GM19238 (cell line): ENCODE results near the gene FGGY.
"Not testable (repeated sequence)": the region's sequence is repeated elsewhere in the genome, so short reads cannot be mapped to it uniquely, and the experiment has no call there.

Source experiments
- DNase-seq: peaks from one replicate; pipeline ENCODE4 v3.0.0; 2011; ENCODE audit warnings: low spot score; ENCODE audit not compliant: insufficient read length

The FGGY gene

DNA sequence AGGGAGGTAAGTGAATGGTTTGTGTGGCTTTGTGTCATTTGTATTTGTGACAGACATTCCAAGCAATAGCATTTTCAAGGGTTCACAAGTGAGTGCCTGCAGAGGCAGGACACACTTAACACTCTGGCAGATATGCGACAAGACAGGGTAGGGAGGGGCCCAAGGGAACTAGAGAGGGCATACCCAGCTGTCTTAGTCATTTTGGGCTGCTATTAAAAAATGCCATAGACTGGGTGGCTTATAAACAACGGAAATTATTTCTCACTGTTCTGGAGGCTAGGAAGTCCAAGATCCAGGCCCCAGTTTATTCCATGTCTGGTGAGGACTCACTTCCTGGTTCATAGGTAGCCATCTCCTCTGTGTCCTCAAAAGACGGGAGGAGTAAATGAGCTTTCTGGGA, 137.4 kb downstream of the FGGY start:
- no peak for DNase-seq

DNA sequence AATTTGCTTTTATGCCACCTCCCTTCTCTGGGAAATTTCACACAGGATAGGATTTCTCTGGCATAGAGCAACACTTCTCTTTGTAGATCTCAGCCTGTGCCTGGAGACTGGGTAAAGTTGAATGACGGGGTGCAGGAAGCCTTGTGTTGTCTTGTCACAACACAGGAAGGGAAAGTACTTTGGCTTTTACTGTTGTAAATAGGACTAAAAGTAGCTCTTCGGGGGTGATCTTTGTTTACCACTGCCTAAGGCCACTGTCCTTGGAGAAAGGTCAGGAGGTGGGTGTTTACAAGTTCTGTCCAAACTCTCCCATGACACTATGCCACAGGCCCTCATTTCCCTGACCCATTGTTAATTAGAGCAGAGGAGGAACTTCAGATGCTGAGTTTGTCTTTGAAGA, 139.7 kb downstream of the FGGY start:
- no peak for DNase-seq

DNA sequence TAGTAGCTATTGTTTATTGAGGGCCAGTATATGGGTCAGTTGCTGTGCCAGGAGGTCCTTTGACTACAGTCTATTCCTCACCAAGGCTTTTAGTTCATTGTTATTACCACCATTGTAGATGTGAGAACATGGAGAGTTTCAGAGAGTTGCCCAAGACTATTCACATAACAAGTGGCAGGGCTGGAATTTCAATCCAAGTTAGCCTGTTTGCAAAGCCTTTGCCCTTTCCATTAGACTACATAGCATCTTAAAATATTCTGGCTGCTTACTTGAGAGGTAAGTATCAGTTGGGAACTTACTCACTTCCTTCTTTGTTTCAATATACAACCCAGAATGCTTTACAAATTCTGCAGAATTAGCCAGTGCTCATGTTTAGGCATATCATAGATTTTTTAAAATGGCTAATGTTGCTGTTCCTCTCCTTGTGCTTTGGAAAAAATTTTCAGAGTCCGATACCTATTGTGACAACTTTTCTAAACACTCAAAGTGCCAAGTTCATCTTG, 141.2 kb downstream of the FGGY start:
- DNase-seq, result no peak

DNA sequence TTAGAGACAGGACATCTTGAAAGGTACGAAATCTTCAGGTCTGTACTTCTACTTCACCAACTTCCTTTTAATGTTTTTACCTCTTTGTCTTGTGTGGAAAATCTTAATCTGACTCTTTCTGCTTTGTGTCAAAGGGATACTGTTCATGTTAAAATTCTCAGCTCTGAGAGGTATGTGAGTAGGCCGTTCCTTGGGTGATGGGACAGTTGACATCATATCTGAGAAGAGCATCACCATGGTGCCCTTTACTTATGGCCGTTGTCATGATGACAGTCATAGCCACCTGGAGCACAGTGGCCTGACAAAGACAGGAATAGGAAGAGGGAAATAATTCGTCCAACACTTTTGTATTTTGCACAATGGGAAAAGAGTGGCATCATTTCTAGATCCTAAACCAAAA, 145.6 kb downstream of the FGGY start:
- DNase-seq, result no peak

DNA sequence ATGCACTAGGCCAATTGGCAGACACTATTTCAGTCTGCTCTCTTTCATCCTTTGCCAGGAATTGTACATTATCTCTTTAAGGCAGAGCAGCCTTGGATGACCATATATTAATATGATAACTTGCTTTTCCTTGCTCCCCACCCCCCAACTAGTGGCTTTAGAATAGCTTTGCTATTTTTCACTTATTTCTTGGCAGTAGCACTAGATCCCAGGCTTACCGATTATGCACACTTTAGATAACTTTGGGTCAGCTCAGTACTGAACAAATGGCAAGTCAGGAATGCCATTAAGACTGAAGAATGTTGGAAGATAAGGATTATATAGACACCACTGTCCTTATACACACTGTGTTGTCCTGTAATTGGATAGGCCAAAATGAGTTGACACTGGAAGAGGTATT, 146.4 kb downstream of the FGGY start:
- no peak for DNase-seq

DNA sequence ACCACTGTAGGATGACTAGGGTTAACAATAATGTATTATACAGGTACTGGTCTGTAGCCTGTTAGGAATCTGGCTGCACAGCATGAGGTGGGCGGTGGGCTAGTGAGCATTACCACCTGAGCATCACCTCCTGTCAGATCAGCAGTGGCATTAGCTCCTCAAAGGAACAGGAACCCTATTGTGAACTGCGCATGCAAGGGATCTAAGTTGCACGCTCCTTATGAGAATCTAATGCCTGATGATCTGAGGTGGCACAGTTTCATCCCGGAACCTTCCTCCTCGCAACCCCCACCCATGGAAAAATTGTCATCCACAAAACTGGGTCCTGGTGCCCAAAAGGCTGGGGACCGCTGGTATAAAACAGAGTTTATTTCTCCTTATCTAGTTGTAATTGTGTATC, 147.6 kb downstream of the FGGY start:
- DNase-seq, result no peak

DNA sequence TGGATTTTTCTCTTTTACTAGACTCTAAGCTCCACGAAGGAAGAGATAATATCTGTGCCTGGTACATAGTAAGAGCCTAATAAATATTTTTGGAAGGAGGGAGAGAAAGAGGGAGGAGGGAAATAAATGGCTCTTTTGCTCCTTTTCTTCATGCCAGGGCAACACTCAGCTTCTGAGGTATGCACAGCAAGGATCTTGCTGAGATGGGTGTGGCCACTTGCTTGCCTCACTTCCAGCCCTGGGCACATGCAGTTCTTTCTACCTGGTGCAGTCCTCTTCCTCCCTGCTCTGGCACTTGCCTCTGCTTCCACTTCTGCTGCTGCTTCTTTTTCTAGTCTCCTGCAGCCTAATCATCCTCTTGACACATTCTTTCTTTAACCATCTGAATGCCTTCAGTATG, 148.1 kb downstream of the FGGY start:
- DNase-seq, result no peak

DNA sequence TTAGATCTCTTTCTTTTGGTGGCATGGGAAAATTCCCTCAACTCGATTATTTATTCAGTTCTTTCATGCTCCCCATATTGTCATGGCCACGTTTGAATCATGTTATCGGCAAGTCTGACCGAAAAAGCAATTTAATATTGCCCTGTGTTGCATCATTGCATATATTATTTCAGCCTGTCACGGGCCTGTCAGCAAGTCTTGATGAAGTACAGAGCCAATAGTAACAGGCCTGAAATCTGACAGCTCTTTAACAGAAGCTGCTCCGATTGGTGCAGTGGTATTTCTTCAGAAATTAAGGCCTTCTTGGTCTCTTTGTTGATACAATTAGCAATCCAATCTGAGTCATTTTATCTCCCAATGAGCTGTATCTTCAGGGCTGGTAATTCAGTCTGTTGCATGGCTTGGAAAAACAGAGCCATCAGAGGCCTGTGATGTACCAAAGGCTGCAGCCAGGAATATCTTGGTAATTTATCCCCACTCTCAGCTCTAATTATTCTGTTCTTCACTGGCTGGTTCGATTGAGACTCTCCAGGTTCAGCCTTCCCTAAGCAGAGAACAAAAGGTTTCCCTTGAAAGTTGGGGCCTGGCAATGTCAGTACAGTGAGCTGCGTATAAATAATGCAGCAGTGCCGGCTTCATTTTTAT, 149.5 kb downstream of the FGGY start:
- no peak for DNase-seq

DNA sequence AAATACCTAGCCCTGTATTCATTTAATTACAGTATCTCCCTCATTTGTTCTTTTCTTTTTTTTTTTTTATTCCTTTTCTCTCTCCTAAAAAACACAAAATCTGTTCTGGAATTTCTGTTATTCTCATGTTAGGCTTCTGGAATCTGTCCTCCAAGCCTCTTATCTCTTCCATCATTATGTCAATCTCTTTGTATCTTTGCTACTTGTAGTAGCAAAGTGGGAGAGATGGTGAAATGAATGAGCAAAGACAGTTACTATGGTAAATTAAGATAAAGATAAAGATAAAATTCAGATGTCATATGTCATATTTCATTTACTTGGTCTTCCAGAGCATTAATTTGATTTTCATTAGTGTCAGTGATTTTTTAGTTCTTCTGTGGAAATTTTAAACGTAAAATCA, 155.1 kb downstream of the FGGY start:
- no peak for DNase-seq

DNA sequence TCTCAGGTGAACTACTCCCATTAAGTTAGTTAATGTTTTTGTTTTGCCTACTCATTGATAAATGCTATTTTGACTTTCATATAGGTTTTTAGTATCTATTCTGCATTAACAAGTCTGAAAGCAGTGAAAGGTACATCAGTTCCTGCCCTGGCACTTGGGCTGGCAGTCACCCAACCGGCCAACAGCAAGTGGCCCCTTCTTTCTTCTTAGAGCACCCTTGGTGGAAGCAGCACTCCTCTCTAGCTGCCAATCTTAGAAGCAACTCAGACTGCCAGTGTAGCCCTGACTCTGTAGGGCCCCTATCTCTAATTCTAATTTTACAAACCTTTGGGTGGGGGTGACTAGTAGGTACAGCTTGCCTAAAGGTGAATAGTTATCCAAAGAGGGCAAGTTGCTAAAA, 155.7 kb downstream of the FGGY start:
- no peak for DNase-seq

DNA sequence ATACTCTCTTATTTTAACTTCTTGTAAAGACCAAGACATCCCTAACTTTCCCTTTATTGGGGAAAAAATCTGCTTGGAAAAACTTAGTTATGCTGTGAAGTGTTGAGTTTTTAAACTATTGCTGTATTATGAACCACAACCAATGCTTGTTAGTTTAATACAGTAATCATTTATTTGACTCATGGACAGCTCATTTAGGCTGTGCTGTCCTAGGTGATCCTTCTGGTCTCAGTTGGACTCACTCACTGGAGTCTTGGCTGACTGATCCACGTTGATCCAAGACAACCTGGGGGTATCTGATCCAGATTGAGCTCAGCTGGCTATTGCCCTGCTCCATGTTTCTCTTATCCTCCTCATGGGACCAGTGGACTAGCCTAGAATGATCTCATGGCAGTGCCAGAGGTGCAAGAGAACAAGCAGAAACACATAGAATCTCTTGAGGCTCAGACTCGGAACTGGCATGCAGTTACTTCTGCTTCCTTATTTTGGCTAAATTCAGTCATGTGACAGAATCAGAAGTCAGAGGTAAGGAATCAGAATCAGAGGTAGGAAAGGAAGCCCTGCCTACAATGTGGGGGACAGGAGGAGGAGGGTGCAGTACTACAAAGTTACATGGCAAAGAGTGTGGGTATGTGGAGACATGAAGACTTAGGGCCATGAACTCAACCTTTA, 156.5 kb downstream of the FGGY start:
- DNase-seq, result no peak

DNA sequence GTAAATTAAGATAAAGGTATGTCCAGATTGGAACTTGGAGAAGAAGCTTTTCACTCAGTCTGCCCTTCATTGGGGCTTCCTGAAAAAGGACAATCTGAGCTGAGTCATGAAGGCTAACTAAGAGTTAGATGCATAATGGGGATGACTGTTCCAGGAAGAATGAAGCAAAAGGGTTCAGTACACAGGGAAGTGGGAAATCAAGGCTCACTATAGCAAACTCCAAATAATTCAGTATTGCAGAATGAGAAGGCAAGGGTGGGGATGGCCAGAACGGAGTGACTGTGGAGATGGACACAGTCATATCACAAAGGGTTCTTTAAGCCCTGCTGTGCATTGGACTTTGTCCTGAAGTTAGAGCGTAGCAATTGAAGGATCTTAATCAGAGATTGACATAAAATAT, 158.3 kb downstream of the FGGY start:
- DNase-seq, result no peak

DNA sequence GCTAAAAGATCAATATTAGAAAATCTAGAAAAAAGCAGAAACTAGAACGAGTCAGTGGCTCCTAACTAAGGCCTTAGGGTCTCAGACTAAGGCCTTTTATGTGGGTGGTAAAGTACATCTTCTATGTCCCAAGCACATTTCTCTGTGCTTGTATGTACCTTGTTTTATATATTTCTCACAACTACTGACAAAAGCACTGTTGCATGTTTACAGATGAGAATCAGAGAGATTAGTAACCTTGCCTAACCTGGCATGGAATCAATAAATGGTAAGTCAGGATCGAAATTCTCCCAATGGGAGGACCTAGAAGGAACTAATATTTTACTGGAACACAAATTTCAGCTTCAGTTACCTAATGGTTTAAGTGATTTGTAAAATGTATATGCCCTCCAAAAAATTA, 160.9 kb downstream of the FGGY start:
- DNase-seq, result no peak

DNA sequence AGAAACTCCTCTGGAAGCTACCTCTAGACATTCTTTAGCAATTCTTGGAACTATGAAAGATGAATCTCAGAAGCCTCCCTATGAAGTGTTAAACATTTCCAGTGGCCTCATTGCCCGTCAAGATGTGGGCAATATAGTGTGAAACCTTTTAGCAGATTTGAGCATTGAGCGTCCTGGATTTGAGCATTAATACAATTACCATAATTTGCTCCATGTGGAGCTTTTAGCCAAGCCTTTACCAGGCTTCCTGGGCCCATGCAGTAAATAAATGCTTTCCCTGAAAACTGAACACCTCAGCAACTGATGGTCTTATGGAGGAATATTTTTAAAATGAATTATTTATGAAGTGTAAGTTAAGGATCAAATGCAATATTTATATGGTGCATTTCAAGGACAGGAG, 162.0 kb downstream of the FGGY start:
- DNase-seq, result no peak

DNA sequence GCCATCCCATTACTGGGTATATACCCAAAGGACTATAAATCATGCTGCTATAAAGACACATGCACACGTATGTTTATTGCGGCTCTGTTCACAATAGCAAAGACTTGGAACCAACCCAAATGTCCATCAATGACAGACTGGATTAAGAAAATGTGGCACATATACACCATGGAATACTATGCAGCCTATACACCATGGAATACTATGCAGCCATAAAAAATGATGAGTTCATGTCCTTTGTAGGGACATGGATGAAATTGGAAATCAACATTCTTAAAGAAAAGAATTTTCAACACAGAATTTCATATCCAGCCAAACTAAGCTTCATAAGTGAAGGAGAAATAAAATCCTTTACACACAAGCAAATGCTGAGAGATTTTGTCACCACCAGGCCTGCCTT, 166.0 kb downstream of the FGGY start:
- not testable (repeated sequence) for DNase-seq

DNA sequence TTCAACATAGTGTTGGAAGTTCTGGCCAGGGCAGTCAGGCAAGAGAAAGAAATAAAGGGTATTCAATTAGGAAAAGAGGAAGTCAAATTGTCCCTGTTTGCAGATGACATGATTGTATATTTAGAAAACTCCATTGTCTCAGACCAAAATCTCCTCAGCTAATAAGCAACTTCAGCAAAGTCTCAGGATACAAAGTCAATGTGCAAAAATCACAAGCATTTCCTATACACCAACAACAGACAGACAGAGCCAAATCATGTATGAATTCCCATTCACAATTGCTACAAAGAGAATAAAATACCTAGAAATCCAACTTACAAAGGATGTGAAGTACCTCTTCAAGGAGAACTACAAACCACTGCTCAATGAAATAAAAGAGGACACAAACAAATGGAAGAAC, 168.6 kb downstream of the FGGY start:
- DNase-seq, result not testable (repeated sequence)

DNA sequence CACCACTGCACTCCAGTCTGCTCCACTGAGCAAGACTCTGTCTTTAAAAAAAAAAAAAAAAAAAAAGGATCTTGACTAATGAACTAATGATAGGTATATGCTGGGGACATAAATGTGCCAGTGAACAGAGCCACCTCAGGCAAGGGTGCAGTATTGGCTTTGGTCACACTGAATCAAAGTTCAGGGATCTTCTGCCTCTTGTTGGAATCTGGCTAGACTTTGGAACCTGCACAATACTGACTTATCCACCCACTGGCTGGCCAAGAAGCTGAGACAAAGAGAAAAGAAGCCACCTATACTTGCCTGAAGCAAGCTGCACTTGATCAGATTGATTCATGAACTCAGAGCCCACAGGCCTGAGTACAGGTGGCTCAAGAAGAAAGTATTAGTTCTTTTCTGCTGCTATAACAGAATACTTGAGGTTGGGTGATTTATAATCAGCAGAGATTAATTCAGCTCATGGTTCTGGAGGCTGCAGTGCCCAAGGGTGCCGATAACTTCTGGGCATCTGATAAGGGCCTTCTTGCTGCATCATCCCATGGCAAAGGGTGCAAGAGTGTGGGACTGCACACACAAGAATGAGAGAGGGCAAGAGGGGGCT, 172.0 kb downstream of the FGGY start:
- no peak for DNase-seq

DNA sequence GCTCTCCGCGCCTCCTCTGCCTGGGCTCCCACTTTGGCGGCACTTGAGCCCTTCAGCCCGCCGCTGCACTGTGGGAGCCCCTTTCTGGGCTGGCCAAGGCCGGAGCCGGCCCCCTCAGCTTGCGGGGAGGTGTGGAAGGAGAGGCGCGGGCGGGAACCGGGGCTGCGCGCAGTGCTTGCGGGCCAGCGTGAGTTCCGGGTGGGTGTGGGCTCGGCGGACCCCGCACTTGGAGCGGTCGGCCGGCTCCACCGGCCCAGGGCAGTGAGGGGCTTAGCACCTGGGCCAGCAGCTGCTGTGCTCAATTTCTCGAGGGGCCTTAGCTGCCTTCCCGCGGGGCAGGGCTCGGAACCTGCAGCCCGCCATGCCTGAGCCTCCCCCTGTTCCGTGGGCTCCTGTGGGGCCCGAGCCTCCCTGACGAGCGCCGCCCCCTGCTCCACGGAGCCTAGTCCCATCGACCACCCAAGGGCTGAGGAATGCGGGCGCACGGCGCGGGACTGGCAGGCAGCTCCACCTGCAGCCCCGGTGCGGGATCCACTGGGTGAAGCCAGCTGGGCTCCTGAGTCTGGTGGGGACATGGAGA, 175.2 kb downstream of the FGGY start:
- DNase-seq, result not testable (repeated sequence)

DNA sequence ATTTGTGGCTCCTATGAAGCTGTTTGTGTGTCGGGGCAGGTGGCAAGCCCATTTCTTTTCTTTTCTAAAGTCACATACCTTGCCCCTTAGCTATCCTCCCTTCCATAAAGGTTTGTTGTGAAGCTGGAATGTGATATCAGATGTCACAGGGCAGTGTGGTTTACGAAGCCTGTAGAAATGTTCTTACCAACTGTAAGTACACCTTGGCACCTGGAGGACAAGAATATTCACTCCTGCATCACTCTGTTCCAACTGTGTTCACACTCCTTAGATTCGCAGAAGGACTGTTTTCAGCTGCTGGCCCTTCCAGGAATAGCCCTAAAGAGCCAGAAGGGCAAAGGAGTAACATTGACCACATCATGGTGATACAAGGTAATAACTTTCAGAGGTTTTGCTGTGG, 176.9 kb downstream of the FGGY start:
- no peak for DNase-seq

DNA sequence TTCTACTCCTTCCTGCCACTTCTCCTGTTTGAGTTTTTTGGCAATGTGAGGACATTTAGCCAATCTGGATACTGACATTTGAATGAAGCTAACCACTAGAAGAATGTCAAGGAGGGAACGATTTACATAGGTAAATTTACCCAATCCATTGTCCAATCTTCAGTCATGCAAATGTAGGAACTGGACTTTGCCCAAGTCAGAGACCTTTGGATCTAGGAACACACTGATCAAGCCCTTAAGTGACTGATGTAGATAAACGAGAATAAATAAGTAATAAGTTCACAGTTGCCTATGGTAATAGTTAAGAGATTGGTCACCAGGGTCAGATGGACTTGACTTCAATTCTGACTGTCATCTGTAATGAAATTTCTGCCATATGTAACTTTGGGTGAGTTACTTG, 177.6 kb downstream of the FGGY start:
- no peak for DNase-seq

DNA sequence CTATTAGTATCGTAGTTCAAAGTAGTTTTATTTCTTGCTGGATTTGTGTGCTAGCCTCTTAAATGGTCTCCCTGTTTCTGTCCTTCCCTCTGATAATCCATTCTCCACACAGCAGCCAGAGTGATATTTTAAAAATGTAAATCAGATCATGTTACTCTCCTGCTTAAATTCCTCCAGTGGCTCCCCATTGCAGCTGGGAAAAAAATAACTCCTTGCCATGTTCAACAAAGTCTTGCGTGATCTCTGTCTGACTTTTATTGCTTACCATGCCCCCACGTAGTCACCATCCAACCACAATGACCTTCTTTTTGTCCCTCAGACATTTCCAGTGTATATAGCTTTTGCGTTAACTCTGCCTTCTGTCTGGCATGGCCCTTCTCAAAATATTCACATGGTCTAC, 178.8 kb downstream of the FGGY start:
- no peak for DNase-seq

DNA sequence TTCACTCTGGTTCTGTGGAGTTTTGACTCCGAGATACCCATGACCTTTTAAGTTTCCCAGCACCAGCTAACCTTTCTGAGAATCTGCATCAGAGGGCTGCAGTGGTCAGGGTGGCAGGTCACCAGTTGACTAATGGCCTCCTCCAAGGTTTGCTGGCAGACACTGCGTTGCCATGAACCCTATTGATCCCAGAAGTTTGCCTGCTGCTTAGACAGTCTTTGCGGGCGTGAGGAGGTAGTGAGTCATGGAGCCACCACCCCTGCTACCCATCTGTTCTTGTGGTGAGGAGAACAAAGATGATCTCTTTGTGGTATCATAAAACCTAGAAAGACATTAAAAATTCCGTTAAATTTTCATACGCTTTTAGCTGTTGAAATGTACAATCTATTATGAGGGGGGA, 180.4 kb downstream of the FGGY start:
- no peak for DNase-seq

DNA sequence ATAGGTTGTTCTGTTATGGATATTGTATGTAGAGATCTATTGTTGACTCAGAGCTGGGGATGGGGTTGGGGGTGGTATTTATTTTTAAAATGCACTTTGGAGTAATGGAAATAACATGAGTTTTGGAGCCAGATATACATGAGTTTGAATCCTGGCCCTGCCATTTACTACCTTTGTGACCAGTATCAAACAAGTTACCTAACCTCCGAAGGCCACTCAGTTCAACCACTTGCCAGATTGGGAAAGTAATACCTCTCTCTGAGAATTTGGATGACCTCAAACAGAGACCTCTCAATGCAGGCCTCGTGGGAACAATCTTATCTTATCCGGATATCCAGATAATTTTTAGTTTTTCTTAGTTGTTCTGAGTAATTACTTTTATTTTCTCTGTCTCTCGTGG, 181.0 kb downstream of the FGGY start:
- no peak for DNase-seq
